ENCODE results near the gene APOBEC3B.

- TF ChIP-seq CTCF (IDR thresholded peaks at IDR 0.05; ENCODE audit: extremely low read depth in 1 of 2, insufficient read depth in 1 of 2, low read depth in 1 of 2, low read length in 2 of 2) (no peak), GATA2 (IDR thresholded peaks at IDR 0.05; ENCODE audit: insufficient read depth, insufficient read length, low read depth, low read length) (no peak), EZH2 (IDR thresholded peaks at IDR 0.05; ENCODE audit: borderline replicate concordance, low read depth, low read length, severe bottlenecking) (no peak), MAX (IDR thresholded peaks at IDR 0.05; ENCODE audit: insufficient read depth, insufficient read length) (no peak), MYC (IDR thresholded peaks at IDR 0.05; ENCODE audit: low read depth, low read length) (no peak), POLR2A (IDR thresholded peaks at IDR 0.05; ENCODE audit: low read depth, low read length) (no peak)
Observed at GRCh38 chr22:38964989-38965388, 17.2 kb upstream of the APOBEC3B start.
